GM06990 (cell line): ENCODE measurements around the gene CBFA2T3.
"Not testable (repeated sequence)": the region's sequence is repeated elsewhere in the genome, so short reads cannot be mapped to it uniquely, and the experiment has no call there.

ENCODE experiments used
- DNase-seq: peaks from one replicate; pipeline ENCODE4 v3.0.0-alpha.2; 2011; ENCODE audit not compliant: insufficient read length; ENCODE audit errors: extremely low read depth
- H3K27me3 ChIP-seq: replicated peaks from 2 replicates; pipeline ENCODE4 v1.6.0; 2011; ENCODE audit warnings: low read length; ENCODE audit not compliant: control insufficient read depth, insufficient read depth
- H3K36me3 ChIP-seq: 2 replicates; pipeline ENCODE4 v1.5.1; 2011; ENCODE audit warnings: low read length; ENCODE audit not compliant: control insufficient read depth, insufficient read depth
- H3K4me3 ChIP-seq: replicated peaks from 2 replicates; pipeline ENCODE4 v1.5.1; 2011; ENCODE audit warnings: low read depth, mild to moderate bottlenecking, control low read depth, low read length
- CTCF ChIP-seq: IDR thresholded peaks from 2 replicates; pipeline ENCODE4 v1.5.1; 2011; ENCODE audit warnings: low read length, control low read depth, mild to moderate bottlenecking, inconsistent platforms; ENCODE audit not compliant: insufficient read depth, poor library complexity, severe bottlenecking

The CBFA2T3 gene

GRCh38 chr16:88894681-88895300, 82.2 kb downstream of the CBFA2T3 start:
- Histone ChIP-seq H3K4me3 (no peak overlapping the region), H3K27me3 (no peaks in the 10 kb centered on the region), H3K36me3 (peaks cover 25% of the 10 kb centered on the region)
- DNase-seq: no peak
- TF ChIP-seq CTCF: no peak

GRCh38 chr16:88894266-88894665, 82.7 kb downstream of the CBFA2T3 start:
- H3K27me3 ChIP-seq, DNase-seq, H3K4me3 ChIP-seq: not testable (repeated sequence)
- peaks cover 23% of the 10 kb centered on the region for H3K36me3 ChIP-seq

GRCh38 chr16:88893127-88893968, 83.7 kb downstream of the CBFA2T3 start:
- TF ChIP-seq CTCF: no peak
- Histone ChIP-seq H3K4me3 (no peak overlapping the region), H3K27me3 (no peaks in the 10 kb centered on the region), H3K36me3 (peaks cover 23% of the 10 kb centered on the region)
- no peak for DNase-seq

GRCh38 chr16:88892065-88892464, 84.9 kb downstream of the CBFA2T3 start:
- no peak for TF ChIP-seq CTCF
- DNase-seq: no peak
- Histone ChIP-seq H3K27me3 (no peaks in the 10 kb centered on the region), H3K4me3 (no peak overlapping the region), H3K36me3 (peaks cover 23% of the 10 kb centered on the region)

GRCh38 chr16:88891083-88891482, 85.9 kb downstream of the CBFA2T3 start:
- no peak for TF ChIP-seq CTCF

GRCh38 chr16:88889702-88890352, 87.2 kb downstream of the CBFA2T3 start:
- H3K4me3 ChIP-seq, H3K27me3 ChIP-seq, DNase-seq: not testable (repeated sequence)
- peaks cover 34% of the 10 kb centered on the region for H3K36me3 ChIP-seq

More at GRCh38 chr16:88891083-88891482, 85.9 kb downstream of the CBFA2T3 start:
- Histone ChIP-seq H3K27me3 (no peaks in the 10 kb centered on the region), H3K36me3 (peaks cover 25% of the 10 kb centered on the region), H3K4me3 (no peak overlapping the region)
- no peak for DNase-seq
